ENCODE results near the gene CD302. TPM values are rescaled to one million over a fixed set of nuclear protein-coding genes. Genes with fewer than 3 reads are reported as not detected.
A peak's percentile ranks its signal among the peaks of the same experiment; 100 is the strongest.

Gene CD302
- polyA plus RNA-seq, 1 donor: 42.7 TPM

GRCh38 chr2:159818940-159819339 lies 20.9 kb upstream of the CD302 start:
- peaks cover 3% of the 10 kb centered on the region for H3K36me3 ChIP-seq (ENCODE audit: control insufficient read depth, insufficient read depth, low read length)
- no peaks in the 10 kb centered on the region for H3K27me3 ChIP-seq (ENCODE audit: control insufficient read depth, insufficient read depth, low read length)
- no peak overlapping the region for H3K4me3 ChIP-seq (ENCODE audit: low read length)
- no peak overlapping the region for H3K27ac ChIP-seq (ENCODE audit: low read length)
- WGBS (ENCODE audit: insufficient coverage, low lambda C conversion rate): 80% methylated on average over 2 of the region's 6 CpGs
- H3K9me3 ChIP-seq (ENCODE audit: control insufficient read depth, low read depth, low read length): peaks cover 3% of the 10 kb centered on the region
- no peak for DNase-seq
- H3K4me1 ChIP-seq (ENCODE audit: control insufficient read depth, insufficient read depth, low read length): peaks cover 9% of the 10 kb centered on the region

- Histone ChIP-seq H3K36me3 (ENCODE audit: control insufficient read depth, insufficient read depth, low read length) (peaks cover 3% of the 10 kb centered on the region), H3K27ac (ENCODE audit: low read length) (no peak overlapping the region), H3K9me3 (ENCODE audit: control insufficient read depth, low read depth, low read length) (peaks cover 3% of the 10 kb centered on the region), H3K27me3 (ENCODE audit: control insufficient read depth, insufficient read depth, low read length) (no peaks in the 10 kb centered on the region), H3K4me1 (ENCODE audit: control insufficient read depth, insufficient read depth, low read length) (peaks cover 6% of the 10 kb centered on the region), H3K4me3 (ENCODE audit: low read length) (no peak overlapping the region)
- no peak for DNase-seq
- 100% methylated on average over 1 of the region's 1 CpG for WGBS (ENCODE audit: insufficient coverage, low lambda C conversion rate)
Observed at GRCh38 chr2:159817283-159817682, 19.3 kb upstream of the CD302 start.

- Histone ChIP-seq H3K36me3 (ENCODE audit: control insufficient read depth, insufficient read depth, low read length) (peaks cover 4% of the 10 kb centered on the region), H3K27ac (ENCODE audit: low read length) (no peak overlapping the region), H3K4me1 (ENCODE audit: control insufficient read depth, insufficient read depth, low read length) (no peaks in the 10 kb centered on the region), H3K4me3 (ENCODE audit: low read length) (no peak overlapping the region), H3K27me3 (ENCODE audit: control insufficient read depth, insufficient read depth, low read length) (no peaks in the 10 kb centered on the region), H3K9me3 (ENCODE audit: control insufficient read depth, low read depth, low read length) (peaks cover 3% of the 10 kb centered on the region)
- WGBS (ENCODE audit: insufficient coverage, low lambda C conversion rate): 100% methylated on average over 1 of the region's 4 CpGs
- no peak for DNase-seq
Observed at GRCh38 chr2:159811232-159811631, 13.2 kb upstream of the CD302 start.

DNA sequence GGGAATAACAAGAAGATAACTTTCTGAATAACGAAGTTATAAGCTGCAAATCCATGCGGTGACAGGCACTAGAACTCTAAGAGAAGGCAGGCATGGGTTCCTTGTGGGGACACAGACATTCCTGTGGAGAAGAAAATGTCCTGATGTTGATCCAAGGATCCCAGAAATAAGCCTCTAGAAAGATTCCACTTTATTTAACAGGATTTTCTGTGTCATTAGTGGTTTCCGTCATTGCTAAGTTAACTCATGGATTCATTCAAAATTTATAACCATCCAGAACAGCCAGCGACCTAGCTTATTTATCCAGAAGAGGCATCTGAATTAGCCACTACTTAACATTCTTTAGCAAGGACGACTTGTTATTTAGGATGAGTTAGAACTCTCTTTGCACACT lies 10.0 kb upstream of the CD302 start:
- Histone ChIP-seq H3K27ac (ENCODE audit: low read length) (no peak overlapping the region), H3K36me3 (ENCODE audit: control insufficient read depth, insufficient read depth, low read length) (peaks cover 4% of the 10 kb centered on the region), H3K4me3 (ENCODE audit: low read length) (no peak overlapping the region), H3K27me3 (ENCODE audit: control insufficient read depth, insufficient read depth, low read length) (no peaks in the 10 kb centered on the region), H3K9me3 (ENCODE audit: control insufficient read depth, low read depth, low read length) (no peaks in the 10 kb centered on the region), H3K4me1 (ENCODE audit: control insufficient read depth, insufficient read depth, low read length) (no peaks in the 10 kb centered on the region)
- 70% methylated on average over 2 of the region's 5 CpGs for WGBS (ENCODE audit: insufficient coverage, low lambda C conversion rate)
- no peak for DNase-seq

- Histone ChIP-seq H3K4me3 (ENCODE audit: low read length) (no peak overlapping the region), H3K4me1 (ENCODE audit: control insufficient read depth, insufficient read depth, low read length) (no peaks in the 10 kb centered on the region), H3K27ac (ENCODE audit: low read length) (no peak overlapping the region), H3K9me3 (ENCODE audit: control insufficient read depth, low read depth, low read length) (no peaks in the 10 kb centered on the region), H3K27me3 (ENCODE audit: control insufficient read depth, insufficient read depth, low read length) (no peaks in the 10 kb centered on the region), H3K36me3 (ENCODE audit: control insufficient read depth, insufficient read depth, low read length) (peaks cover 4% of the 10 kb centered on the region)
- peak in 1 of 2 donors; percentile 30 for DNase-seq
- WGBS (ENCODE audit: insufficient coverage, low lambda C conversion rate): 100% methylated on average over 2 of the region's 4 CpGs
Observed at GRCh38 chr2:159807183-159808031, 9.4 kb upstream of the CD302 start.

DNA sequence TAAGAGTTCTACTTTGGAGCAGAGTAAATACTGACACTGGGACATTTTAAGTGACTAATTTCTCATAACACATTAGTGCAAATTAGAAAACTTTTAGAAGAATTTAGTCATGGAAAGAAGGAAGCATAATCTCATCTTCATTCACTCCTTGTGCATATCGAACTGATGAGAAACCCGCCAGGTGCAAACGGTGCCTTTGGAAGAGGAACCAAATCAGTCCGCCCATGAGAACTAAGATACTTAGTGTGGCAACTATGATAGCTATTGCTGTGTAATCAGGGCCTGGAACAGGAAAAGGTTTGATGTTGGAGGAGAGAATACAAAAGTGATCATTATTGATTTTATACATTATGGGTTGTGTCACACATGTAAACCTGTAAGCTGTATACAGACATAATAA lies 6.9 kb upstream of the CD302 start:
- 100% methylated on average over 1 of the region's 4 CpGs for WGBS (ENCODE audit: insufficient coverage, low lambda C conversion rate)
- Histone ChIP-seq H3K27me3 (ENCODE audit: control insufficient read depth, insufficient read depth, low read length) (no peaks in the 10 kb centered on the region), H3K9me3 (ENCODE audit: control insufficient read depth, low read depth, low read length) (no peaks in the 10 kb centered on the region), H3K4me3 (ENCODE audit: low read length) (no peak overlapping the region), H3K36me3 (ENCODE audit: control insufficient read depth, insufficient read depth, low read length) (peaks cover 2% of the 10 kb centered on the region), H3K27ac (ENCODE audit: low read length) (no peak overlapping the region), H3K4me1 (ENCODE audit: control insufficient read depth, insufficient read depth, low read length) (no peaks in the 10 kb centered on the region)
- no peak for DNase-seq

GRCh38 chr2:159803235-159803962 lies 5.4 kb upstream of the CD302 start:
- H3K36me3 ChIP-seq (ENCODE audit: control insufficient read depth, insufficient read depth, low read length): peaks cover 2% of the 10 kb centered on the region
- no peak for DNase-seq
- no peak overlapping the region for H3K27ac ChIP-seq (ENCODE audit: low read length)
- no CpG with 5 or more reads among the region's 2 CpGs for WGBS (ENCODE audit: insufficient coverage, low lambda C conversion rate)
- H3K27me3 ChIP-seq (ENCODE audit: control insufficient read depth, insufficient read depth, low read length): no peaks in the 10 kb centered on the region
- no peaks in the 10 kb centered on the region for H3K4me1 ChIP-seq (ENCODE audit: control insufficient read depth, insufficient read depth, low read length)
- no peak overlapping the region for H3K4me3 ChIP-seq (ENCODE audit: low read length)
- H3K9me3 ChIP-seq (ENCODE audit: control insufficient read depth, low read depth, low read length): no peaks in the 10 kb centered on the region

GRCh38 chr2:159802673-159803072 lies 4.7 kb upstream of the CD302 start:
- H3K36me3 ChIP-seq (ENCODE audit: control insufficient read depth, insufficient read depth, low read length): no peaks in the 10 kb centered on the region
- no peaks in the 10 kb centered on the region for H3K9me3 ChIP-seq (ENCODE audit: control insufficient read depth, low read depth, low read length)
- no peak for DNase-seq
- no peak overlapping the region for H3K27ac ChIP-seq (ENCODE audit: low read length)
- WGBS (ENCODE audit: insufficient coverage, low lambda C conversion rate): no CpG with 5 or more reads among the region's 5 CpGs
- no peaks in the 10 kb centered on the region for H3K27me3 ChIP-seq (ENCODE audit: control insufficient read depth, insufficient read depth, low read length)
- no peaks in the 10 kb centered on the region for H3K4me1 ChIP-seq (ENCODE audit: control insufficient read depth, insufficient read depth, low read length)
- no peak overlapping the region for H3K4me3 ChIP-seq (ENCODE audit: low read length)

DNA sequence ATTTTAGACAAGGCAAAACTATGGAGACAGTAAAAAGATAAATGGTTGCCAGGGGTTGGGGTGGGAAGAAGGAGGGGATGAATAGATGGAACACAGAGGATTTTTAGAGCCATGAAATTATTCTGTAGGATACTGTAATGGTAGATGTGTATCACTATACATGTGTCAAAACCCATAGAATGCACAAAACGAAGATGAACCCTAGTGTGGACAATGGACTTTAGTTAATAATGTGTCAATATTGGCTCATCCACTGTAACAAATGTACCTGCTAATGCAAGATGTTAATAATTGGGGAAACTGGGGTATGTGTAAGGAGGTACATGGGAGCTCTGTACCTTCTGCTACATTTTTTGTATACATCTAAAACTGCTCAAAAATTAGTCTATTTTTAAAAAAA lies 1.8 kb upstream of the CD302 start:
- Histone ChIP-seq H3K4me3 (ENCODE audit: low read length) (no peak overlapping the region), H3K27me3 (ENCODE audit: control insufficient read depth, insufficient read depth, low read length) (no peaks in the 10 kb centered on the region), H3K9me3 (ENCODE audit: control insufficient read depth, low read depth, low read length) (no peaks in the 10 kb centered on the region), H3K4me1 (ENCODE audit: control insufficient read depth, insufficient read depth, low read length) (peaks cover 19% of the 10 kb centered on the region), H3K36me3 (ENCODE audit: control insufficient read depth, insufficient read depth, low read length) (no peaks in the 10 kb centered on the region), H3K27ac (ENCODE audit: low read length) (no peak overlapping the region)
- no peak for DNase-seq
- no CpG with 5 or more reads among the region's 1 CpG for WGBS (ENCODE audit: insufficient coverage, low lambda C conversion rate)

DNA sequence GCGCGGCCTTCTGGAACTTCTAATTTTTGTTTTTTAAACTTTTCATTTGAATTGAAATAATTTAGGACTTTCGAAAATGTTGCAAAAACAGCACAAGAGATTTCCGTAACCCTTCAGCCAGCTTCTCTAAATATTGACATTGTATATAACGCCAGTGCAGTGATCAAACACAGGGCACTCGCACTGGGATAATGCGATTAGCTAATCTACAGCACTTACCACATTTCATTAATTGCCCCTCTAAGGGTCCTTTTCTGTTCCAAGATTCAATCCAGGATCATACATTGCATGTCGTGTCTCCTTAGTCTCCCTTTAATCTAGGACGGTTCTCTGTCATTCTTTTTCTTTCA lies 343 bp upstream of the CD302 start:
- H3K9me3 ChIP-seq (ENCODE audit: control insufficient read depth, low read depth, low read length): no peaks in the 10 kb centered on the region
- peak overlapping the region; percentile 94 for H3K4me3 ChIP-seq (ENCODE audit: low read length)
- peaks cover 24% of the 10 kb centered on the region for H3K4me1 ChIP-seq (ENCODE audit: control insufficient read depth, insufficient read depth, low read length)
- H3K27ac ChIP-seq (ENCODE audit: low read length): no peak overlapping the region
- peak in 1 of 2 donors; percentile 48 for DNase-seq
- no peaks in the 10 kb centered on the region for H3K27me3 ChIP-seq (ENCODE audit: control insufficient read depth, insufficient read depth, low read length)
- H3K36me3 ChIP-seq (ENCODE audit: control insufficient read depth, insufficient read depth, low read length): no peaks in the 10 kb centered on the region
- 13% methylated on average over 4 of the region's 9 CpGs for WGBS (ENCODE audit: insufficient coverage, low lambda C conversion rate)

Measured in large intestine (tissue), 3 donors.